ENCODE results near the gene EZR.

DNA sequence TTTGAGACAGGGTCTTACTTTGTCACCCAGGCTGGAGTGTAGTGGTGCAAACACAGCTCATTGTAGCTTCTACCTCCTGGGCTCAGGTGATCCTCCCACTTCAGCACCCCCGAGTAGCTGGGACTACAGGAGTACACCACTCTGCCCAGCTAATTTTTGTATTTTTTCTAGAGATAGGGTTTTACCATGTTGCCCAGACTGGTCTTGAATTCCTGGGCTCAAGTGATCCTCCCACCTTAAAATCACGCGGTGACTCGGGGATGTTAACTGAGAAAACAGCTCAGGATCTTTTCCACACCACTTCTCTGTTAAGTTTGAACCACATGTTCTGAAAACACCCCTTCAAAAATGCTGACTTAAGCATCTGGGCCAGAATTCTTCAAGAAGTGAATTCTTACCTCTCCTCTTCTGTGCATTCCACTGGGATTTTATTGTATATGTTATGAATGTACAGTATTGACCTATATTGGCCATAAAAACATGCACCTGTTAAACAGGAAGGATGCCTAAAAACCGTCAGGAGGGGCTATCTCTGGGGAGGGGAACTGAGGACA lies 96.9 kb downstream of the EZR start:
- no peak for TF ChIP-seq POLR2A (IDR thresholded peaks at IDR 0.05; ENCODE audit: low read depth, low read length)
- TF ChIP-seq POLR2AphosphoS5 (IDR thresholded peaks at IDR 0.05; ENCODE audit: low read depth, low read length): no peak
- TF ChIP-seq TAF1 (IDR thresholded peaks at IDR 0.05; ENCODE audit: borderline replicate concordance, low read depth, low read length): no peak

All from GM12892 (cell line).